GM23338 (cell line): ENCODE measurements around the gene CFAP126. TPM values are rescaled to one million over a fixed set of nuclear protein-coding genes. Genes with fewer than 3 reads are reported as not detected.

Source experiments
- ATAC-seq: fragments of 200-7000 bp; cut with Tn5 transposase; 3 replicates; pipeline ENCODE4 v1.9.1; 2020
- DNase-seq: peaks from one replicate; pipeline ENCODE4 v3.0.0-alpha.2; 2015; ENCODE audit warnings: low spot score
- H2AFZ ChIP-seq: fragments of 200-600 bp; sonication (generic); 2 replicates; pipeline ENCODE4 v1.8.0; 2016; ENCODE audit warnings: antibody characterized with exemption, mild to moderate bottlenecking, moderate library complexity
- H3F3A ChIP-seq: fragments of 200-600 bp; sonication (generic); replicated peaks from 2 replicates; pipeline ENCODE4 v1.8.0; 2017; ENCODE audit warnings: antibody characterized with exemption, mixed run types, low read depth
- H3K27ac ChIP-seq: fragments of 200-600 bp; sonication (generic); 2 replicates; pipeline ENCODE4 v1.6.1; 2016; ENCODE audit warnings: low read depth
- H3K27me3 ChIP-seq: fragments of 200-600 bp; sonication (generic); 2 replicates; pipeline ENCODE4 v1.8.0; 2016; ENCODE audit warnings: mild to moderate bottlenecking, mixed run types, moderate library complexity; ENCODE audit not compliant: insufficient read depth
- H3K36me3 ChIP-seq: fragments of 200-600 bp; sonication (generic); 2 replicates; pipeline ENCODE4 v1.8.0; 2016; ENCODE audit warnings: mild to moderate bottlenecking; ENCODE audit not compliant: insufficient read depth
- H3K4me1 ChIP-seq: fragments of 200-600 bp; sonication (generic); 2 replicates; pipeline ENCODE4 v1.8.0; 2016; ENCODE audit warnings: mild to moderate bottlenecking, moderate library complexity; ENCODE audit not compliant: insufficient read depth
- H3K4me2 ChIP-seq: fragments of 200-600 bp; sonication (generic); 2 replicates; pipeline ENCODE4 v1.7.1; 2017; ENCODE audit warnings: mixed run types
- H3K4me3 ChIP-seq: fragments of 200-600 bp; sonication (generic); 2 replicates; pipeline ENCODE4 v1.6.1; 2016; ENCODE audit warnings: mixed run types
- H3K79me2 ChIP-seq: fragments of 200-600 bp; sonication (generic); replicated peaks from 2 replicates; pipeline ENCODE4 v1.8.0; 2017; ENCODE audit warnings: mild to moderate bottlenecking; ENCODE audit not compliant: insufficient read depth
- H3K9me2 ChIP-seq: fragments of 200-600 bp; sonication (generic); 2 replicates; pipeline ENCODE4 v1.8.0; 2017; ENCODE audit not compliant: insufficient read depth
- H4K20me1 ChIP-seq: fragments of 200-600 bp; sonication (generic); replicated peaks from 2 replicates; pipeline ENCODE4 v1.8.0; 2017; ENCODE audit warnings: mild to moderate bottlenecking; ENCODE audit not compliant: insufficient read depth
- H3K27ac Mint-ChIP-seq: 2 replicates; pipeline ENCODE4 v1.8.0; 2020; ENCODE audit warnings: inconsistent platforms, mild to moderate bottlenecking, moderate library complexity, mixed read lengths
- H3K27me3 Mint-ChIP-seq: 3 replicates; pipeline ENCODE4 v1.8.0; 2022; ENCODE audit warnings: low read depth, mild to moderate bottlenecking, moderate library complexity, mixed read lengths, inconsistent platforms; ENCODE audit not compliant: insufficient read depth, poor library complexity
- H3K36me3 Mint-ChIP-seq: 3 replicates; pipeline ENCODE4 v1.8.0; 2021; ENCODE audit warnings: low read depth, mild to moderate bottlenecking, inconsistent platforms, moderate library complexity, mixed read lengths
- H3K4me1 Mint-ChIP-seq: 3 replicates; pipeline ENCODE4 v1.8.0; 2020; ENCODE audit warnings: mild to moderate bottlenecking, inconsistent platforms, mixed read lengths
- H3K4me3 Mint-ChIP-seq: 3 replicates; pipeline ENCODE4 v1.8.0; 2021; ENCODE audit warnings: moderate library complexity, mild to moderate bottlenecking, inconsistent platforms, mixed read lengths
- H3K9me3 Mint-ChIP-seq: 3 replicates; pipeline ENCODE4 v1.8.0; 2020; ENCODE audit warnings: moderate library complexity, mild to moderate bottlenecking, inconsistent platforms, mixed read lengths
- CREB1 ChIP-seq: fragments of 250-450 bp; sonication (Bioruptor Pico); IDR thresholded peaks from 2 replicates; pipeline ENCODE4 v1.5.0; 2020; ENCODE audit warnings: low read depth, mild to moderate bottlenecking, moderate library complexity
- ETS1 ChIP-seq: IDR thresholded peaks from 2 replicates; pipeline ENCODE4 v1.6.1; 2016; ENCODE audit warnings: antibody characterized with exemption
- EZH2phosphoT487 ChIP-seq: fragments of 200-600 bp; sonication (generic); IDR thresholded peaks from one replicate; pipeline ENCODE4 v1.8.1; 2018; ENCODE audit warnings: antibody characterized with exemption; ENCODE audit not compliant: unreplicated experiment
- JUNB ChIP-seq: IDR thresholded peaks from one replicate; pipeline ENCODE4 v1.6.1; 2016; ENCODE audit warnings: antibody characterized with exemption; ENCODE audit not compliant: unreplicated experiment
- NANOG ChIP-seq: IDR thresholded peaks from 2 replicates; pipeline ENCODE4 v1.6.1; 2016; ENCODE audit warnings: antibody characterized with exemption, borderline replicate concordance
- REST ChIP-seq: IDR thresholded peaks from one replicate; pipeline ENCODE4 v1.6.1; 2018; ENCODE audit warnings: antibody characterized with exemption; ENCODE audit not compliant: unreplicated experiment
- STAT1 ChIP-seq: IDR thresholded peaks from one replicate; pipeline ENCODE4 v1.6.1; 2016; ENCODE audit warnings: antibody characterized with exemption; ENCODE audit not compliant: unreplicated experiment
- ZNF114 ChIP-seq: fragments of 250-450 bp; sonication (Bioruptor Pico); IDR thresholded peaks from 2 replicates; pipeline ENCODE4 v1.5.0; 2020; ENCODE audit warnings: mild to moderate bottlenecking, moderate library complexity
- ZNF331 ChIP-seq: fragments of 250-450 bp; sonication (Bioruptor Pico); IDR thresholded peaks from 2 replicates; pipeline ENCODE4 v1.5.0; 2020; ENCODE audit warnings: low read depth, mild to moderate bottlenecking, moderate library complexity
- ZNF462 ChIP-seq: fragments of 250-450 bp; sonication (Bioruptor Pico); IDR thresholded peaks from 2 replicates; pipeline ENCODE4 v1.5.0; 2020; ENCODE audit warnings: mild to moderate bottlenecking, moderate library complexity
- polyA plus RNA-seq: library from polyadenylated mRNA; unstranded; fragments of >200 nt; fragmentation: Nextera tagmentation; extraction: Ambion mirVana; gene quantifications from 2 replicates; pipeline ENCODE4 v1.2.1, GENCODE V29; 2016
- total RNA-seq: library from RNA; depleted of rRNA; stranded (reverse); fragments of >200 nt; shearing (Covaris generic); gene quantifications from 2 replicates; pipeline ENCODE4 v1.2.3, GENCODE V29; 2014
- TF ChIP-seq, protein P1 (sequence below), 2 experiments: fragments of 200-600 bp in 1 of 2; sonication (generic) in 1 of 2; conservative IDR thresholded peaks; 2 replicates each; pipeline versions ENCODE4 v1.5.1 to v1.6.1; 2016 to 2017; ENCODE audit warnings: antibody characterized with exemption in 2 of 2, low read depth in 2 of 2, mild to moderate bottlenecking in 2 of 2, moderate library complexity in 1 of 2

The CFAP126 gene
- total and polyA plus RNA-seq, 2 experiments from 2014 or later: not detected

DNA sequence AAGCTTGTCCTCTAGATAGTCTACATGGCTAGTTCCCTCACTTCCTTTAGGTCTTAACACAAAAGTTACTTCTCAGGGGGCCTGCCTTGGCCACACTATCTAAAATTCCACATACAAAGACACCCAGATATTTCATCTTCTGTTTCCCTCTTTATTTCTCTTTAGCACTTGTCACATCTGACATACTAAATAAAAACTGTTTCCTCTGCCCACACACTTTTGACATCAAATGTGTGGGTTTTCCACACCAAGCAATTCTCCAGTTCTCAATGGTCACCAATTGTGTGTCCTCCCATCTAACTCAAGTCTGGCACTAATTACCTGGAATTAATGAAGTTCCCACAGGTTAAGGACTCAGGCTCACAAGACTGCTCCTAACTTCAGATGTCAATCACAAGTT, 25.5 kb upstream of the CFAP126 start (continued):
- TF ChIP-seq ETS1 (no peak), EZH2phosphoT487 (no peak), NANOG (no peak)

GRCh38 chr1:161391611-161392010, 23.9 kb upstream of the CFAP126 start:
- H3K4me3 Mint-ChIP-seq: no peak overlapping the region
- H3K4me2 ChIP-seq: no peak overlapping the region
- no peak for TF ChIP-seq ZNF331 (CRISPR knock-in tag)
- TF ChIP-seq NANOG: no peak
- no peak for TF ChIP-seq STAT1
- no peak for TF ChIP-seq REST
- TF ChIP-seq, protein P1, sequence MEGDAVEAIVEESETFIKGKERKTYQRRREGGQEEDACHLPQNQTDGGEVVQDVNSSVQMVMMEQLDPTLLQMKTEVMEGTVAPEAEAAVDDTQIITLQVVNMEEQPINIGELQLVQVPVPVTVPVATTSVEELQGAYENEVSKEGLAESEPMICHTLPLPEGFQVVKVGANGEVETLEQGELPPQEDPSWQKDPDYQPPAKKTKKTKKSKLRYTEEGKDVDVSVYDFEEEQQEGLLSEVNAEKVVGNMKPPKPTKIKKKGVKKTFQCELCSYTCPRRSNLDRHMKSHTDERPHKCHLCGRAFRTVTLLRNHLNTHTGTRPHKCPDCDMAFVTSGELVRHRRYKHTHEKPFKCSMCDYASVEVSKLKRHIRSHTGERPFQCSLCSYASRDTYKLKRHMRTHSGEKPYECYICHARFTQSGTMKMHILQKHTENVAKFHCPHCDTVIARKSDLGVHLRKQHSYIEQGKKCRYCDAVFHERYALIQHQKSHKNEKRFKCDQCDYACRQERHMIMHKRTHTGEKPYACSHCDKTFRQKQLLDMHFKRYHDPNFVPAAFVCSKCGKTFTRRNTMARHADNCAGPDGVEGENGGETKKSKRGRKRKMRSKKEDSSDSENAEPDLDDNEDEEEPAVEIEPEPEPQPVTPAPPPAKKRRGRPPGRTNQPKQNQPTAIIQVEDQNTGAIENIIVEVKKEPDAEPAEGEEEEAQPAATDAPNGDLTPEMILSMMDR (conservative IDR thresholded peaks at IDR 0.05; ENCODE audit: low read depth in 2 of 2): no peak
- no peak for TF ChIP-seq ZNF462
- TF ChIP-seq ETS1: no peak
- no peak for TF ChIP-seq JUNB
- TF ChIP-seq EZH2phosphoT487: no peak
- no peak for TF ChIP-seq CREB1
- no peak for TF ChIP-seq ZNF114 (CRISPR knock-in tag)

More at GRCh38 chr1:161391611-161392010, 23.9 kb upstream of the CFAP126 start:
- Histone ChIP-seq H3K4me1 (no peaks in the 10 kb centered on the region), H3K36me3 (no peaks in the 10 kb centered on the region), H3K79me2 (no peaks in the 10 kb centered on the region), H3K27me3 (0 out of 2 replicates have a peak, but pooled peaks cover 8% of the 10 kb centered on the region), H3K9me2 (no peaks in the 10 kb centered on the region), H3F3A (0 out of 2 replicates have a peak, but pooled peaks cover 4% of the 10 kb centered on the region), H2AFZ (no peak overlapping the region), H4K20me1 (no peaks in the 10 kb centered on the region), H3K27ac (no peak overlapping the region), H3K4me3 (no peak overlapping the region)
- H3K27ac Mint-ChIP-seq: no peak overlapping the region
- no peaks in the 10 kb centered on the region for H3K9me3 Mint-ChIP-seq
- no peak for DNase-seq
- H3K4me1 Mint-ChIP-seq: peaks cover 7% of the 10 kb centered on the region; the same call in 2 of the 3 replicates
- H3K27me3 Mint-ChIP-seq: peaks cover 11% of the 10 kb centered on the region
- ATAC-seq: no peak
- peaks cover 3% of the 10 kb centered on the region; the same call in 1 of the 3 replicates for H3K36me3 Mint-ChIP-seq
